Erythroblast (primary cell): ENCODE data around the gene TRMT61A.

ENCODE experiments used
- DNase-seq, 2 experiments: peaks; one replicate each; lab custom pipeline; 2025; lab: John Stamatoyannopoulos, UW
- GATA1 ChIP-seq: IDR thresholded peaks from 2 replicates; pipeline ENCODE4 v1.6.1; 2011; ENCODE audit warnings: low read depth, mild to moderate bottlenecking, control low read depth, low read length, moderate library complexity
- POLR2A ChIP-seq: IDR thresholded peaks from 2 replicates; pipeline ENCODE4 v1.6.1; 2011; ENCODE audit warnings: mild to moderate bottlenecking, low read length

The TRMT61A gene

DNA sequence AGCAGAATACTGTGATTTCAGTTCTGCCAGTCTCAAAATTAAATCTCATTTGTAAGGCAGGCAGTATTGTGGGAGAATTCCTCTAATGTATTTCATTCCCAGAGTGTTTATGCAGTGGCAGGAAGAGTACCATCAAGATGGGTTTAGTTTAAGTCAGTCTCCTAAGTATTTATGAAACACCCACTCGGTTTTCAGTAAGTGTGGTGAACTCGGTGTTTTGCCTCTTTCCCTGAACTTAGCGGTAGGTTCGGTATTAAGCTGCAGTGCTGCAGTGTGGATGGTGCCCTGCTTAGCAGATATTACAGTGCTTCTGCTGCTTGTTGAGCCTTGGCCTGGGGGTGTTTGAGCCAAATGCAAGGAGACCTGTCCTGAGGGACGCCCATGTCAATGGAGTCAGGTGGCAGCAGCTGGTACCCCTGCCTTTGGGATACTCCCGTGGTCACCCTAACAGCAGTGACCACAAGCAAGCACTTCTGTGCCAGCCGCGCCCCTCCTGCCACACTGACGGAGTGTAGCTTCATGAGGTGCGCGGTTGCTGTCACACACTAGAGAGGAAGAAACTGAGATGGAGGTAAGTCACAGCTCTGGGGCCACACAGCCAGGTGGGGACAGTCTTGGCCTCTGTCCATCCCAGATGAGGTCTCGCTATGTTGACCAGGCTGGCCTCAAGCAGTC is 49.5 kb downstream of the TRMT61A start:
- TF ChIP-seq POLR2A = no peak
- TF ChIP-seq GATA1 = no peak
- DNase-seq = no peak

DNA sequence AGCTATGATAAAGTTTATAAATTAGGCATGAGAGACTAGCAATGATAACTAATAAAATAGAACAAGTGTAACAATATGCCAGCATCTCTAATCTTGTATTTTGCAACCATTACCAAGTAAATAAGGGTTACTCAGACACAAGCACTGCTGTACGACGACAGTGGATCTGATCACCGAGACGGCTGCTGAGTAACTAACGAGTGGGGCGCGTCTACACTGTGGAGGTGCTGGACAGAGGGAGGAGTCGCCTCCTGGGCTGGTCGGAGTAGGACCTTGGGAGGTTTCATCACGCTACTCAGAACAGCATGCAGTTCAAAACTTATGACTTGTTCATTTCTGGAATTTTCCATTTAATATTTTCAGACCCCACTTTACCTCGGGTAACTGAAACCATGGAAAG is 52.2 kb downstream of the TRMT61A start:
- DNase-seq = no peak
- no peak for TF ChIP-seq POLR2A
- TF ChIP-seq GATA1 = no peak

DNA sequence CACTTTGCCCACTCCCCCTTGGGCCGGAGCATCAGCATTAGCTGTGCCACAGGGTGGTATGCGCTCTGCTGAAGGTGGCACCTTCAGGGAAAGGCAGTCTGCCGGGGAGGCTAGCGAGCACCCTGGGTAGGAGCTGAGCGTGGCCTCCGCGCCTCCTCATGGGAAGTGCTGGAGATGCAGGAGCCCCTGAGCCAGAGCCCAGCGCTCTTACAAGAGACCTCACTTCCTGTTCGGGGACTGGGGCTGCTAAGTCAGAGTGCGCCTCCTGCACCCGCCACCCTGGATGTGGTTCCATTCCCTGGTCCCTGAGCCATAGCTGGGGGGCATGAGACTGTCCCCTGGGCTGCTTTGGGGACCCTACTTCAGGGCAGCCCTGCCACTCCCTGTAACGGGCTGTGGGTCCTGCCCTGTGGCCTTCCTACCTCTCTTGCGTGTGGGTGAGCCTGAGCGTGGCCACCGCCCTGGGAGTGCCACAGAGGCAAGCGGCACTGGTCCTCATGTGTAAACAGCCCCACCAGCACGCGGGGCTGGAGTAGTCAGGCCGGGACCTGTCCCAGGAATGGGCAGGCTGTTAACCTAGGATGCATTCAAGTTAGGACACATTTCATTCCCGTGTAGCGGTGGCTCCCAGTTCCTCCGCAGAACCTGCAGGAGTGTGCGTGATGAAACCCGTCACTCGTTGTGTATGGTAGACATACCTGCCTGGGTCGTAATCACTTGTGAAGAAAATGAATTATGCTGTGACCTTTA is 53.1 kb downstream of the TRMT61A start:
- TF ChIP-seq POLR2A (no peak), GATA1 (no peak)
- no peak for DNase-seq

DNA sequence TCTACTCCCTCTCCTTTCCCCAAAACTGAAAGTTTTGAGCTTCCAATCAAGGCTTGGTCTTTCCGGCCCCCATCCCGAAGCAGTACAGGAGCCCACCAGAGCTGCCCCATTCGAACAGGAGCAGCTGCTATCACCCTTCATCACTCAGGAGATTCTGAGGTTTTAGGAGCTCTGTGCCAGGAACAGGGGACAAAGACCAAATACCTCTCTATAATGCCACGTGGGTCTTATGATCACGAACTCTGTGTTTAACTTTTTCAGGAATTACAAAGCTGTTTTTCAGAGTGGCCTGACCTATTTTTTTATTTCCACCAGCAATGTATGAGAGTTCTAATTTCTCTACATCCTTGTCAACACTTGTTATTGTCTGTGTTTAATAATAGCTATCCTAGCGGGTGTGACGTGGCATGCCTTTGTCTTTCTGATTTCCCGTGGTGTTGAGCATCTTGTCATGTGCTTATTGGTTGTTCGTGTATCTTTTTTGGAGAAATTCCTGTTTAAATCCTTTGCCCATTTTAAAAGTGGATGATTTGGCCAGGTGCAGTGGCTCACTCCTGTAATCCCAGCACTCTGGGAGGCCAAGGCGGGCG is 55.4 kb downstream of the TRMT61A start:
- TF ChIP-seq GATA1 (no peak), POLR2A (no peak)
- DNase-seq = no peak
